ENCODE measurements around the gene STK32B. TPM values are rescaled to one million over a fixed set of nuclear protein-coding genes. Genes with fewer than 3 reads are reported as not detected.

STK32B gene
- total RNA-seq, 1 experiment from 2014 or later = 11.6 TPM

- in situ Hi-C loops (cut with HindIII; ENCODE audit: low pct_unique_long_range_greater_than_20kb, low sequenced_read_pairs) (no loop called here), intact Hi-C loops (cut with micrococcal nuclease; ENCODE audit: unreplicated experiment) (no loop called here)
- Histone ChIP-seq H3K36me3 (ENCODE audit: control insufficient read depth, insufficient read depth, low read length) (no peaks in the 10 kb centered on the region), H3K4me3 (ENCODE audit: low read depth in 2 of 2, low read length in 2 of 2) (no peak overlapping the region), H3K4me1 (ENCODE audit: control insufficient read depth, insufficient read depth, low read length) (peaks cover 4% of the 10 kb centered on the region), H3K27ac (ENCODE audit: low read length) (no peak overlapping the region), H3K27me3 (ENCODE audit: control insufficient read depth, insufficient read depth, low read length) (no peaks in the 10 kb centered on the region), H3K9me3 (ENCODE audit: control insufficient read depth, insufficient read depth, low read depth, low read length) (no peaks in the 10 kb centered on the region)
- no peak for TF ChIP-seq TCF7L2 (IDR thresholded peaks at IDR 0.05; ENCODE audit: low read depth, low read length)
- TF ChIP-seq, protein P1, sequence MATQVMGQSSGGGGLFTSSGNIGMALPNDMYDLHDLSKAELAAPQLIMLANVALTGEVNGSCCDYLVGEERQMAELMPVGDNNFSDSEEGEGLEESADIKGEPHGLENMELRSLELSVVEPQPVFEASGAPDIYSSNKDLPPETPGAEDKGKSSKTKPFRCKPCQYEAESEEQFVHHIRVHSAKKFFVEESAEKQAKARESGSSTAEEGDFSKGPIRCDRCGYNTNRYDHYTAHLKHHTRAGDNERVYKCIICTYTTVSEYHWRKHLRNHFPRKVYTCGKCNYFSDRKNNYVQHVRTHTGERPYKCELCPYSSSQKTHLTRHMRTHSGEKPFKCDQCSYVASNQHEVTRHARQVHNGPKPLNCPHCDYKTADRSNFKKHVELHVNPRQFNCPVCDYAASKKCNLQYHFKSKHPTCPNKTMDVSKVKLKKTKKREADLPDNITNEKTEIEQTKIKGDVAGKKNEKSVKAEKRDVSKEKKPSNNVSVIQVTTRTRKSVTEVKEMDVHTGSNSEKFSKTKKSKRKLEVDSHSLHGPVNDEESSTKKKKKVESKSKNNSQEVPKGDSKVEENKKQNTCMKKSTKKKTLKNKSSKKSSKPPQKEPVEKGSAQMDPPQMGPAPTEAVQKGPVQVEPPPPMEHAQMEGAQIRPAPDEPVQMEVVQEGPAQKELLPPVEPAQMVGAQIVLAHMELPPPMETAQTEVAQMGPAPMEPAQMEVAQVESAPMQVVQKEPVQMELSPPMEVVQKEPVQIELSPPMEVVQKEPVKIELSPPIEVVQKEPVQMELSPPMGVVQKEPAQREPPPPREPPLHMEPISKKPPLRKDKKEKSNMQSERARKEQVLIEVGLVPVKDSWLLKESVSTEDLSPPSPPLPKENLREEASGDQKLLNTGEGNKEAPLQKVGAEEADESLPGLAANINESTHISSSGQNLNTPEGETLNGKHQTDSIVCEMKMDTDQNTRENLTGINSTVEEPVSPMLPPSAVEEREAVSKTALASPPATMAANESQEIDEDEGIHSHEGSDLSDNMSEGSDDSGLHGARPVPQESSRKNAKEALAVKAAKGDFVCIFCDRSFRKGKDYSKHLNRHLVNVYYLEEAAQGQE (IDR thresholded peaks at IDR 0.05; ENCODE audit: insufficient read depth in 1 of 2, low read depth in 2 of 2, low read length in 1 of 2) = no peak
- no peak for TF ChIP-seq POLR2AphosphoS5 (IDR thresholded peaks at IDR 0.05; ENCODE audit: low read depth, low read length)
- TF ChIP-seq, protein P2, sequence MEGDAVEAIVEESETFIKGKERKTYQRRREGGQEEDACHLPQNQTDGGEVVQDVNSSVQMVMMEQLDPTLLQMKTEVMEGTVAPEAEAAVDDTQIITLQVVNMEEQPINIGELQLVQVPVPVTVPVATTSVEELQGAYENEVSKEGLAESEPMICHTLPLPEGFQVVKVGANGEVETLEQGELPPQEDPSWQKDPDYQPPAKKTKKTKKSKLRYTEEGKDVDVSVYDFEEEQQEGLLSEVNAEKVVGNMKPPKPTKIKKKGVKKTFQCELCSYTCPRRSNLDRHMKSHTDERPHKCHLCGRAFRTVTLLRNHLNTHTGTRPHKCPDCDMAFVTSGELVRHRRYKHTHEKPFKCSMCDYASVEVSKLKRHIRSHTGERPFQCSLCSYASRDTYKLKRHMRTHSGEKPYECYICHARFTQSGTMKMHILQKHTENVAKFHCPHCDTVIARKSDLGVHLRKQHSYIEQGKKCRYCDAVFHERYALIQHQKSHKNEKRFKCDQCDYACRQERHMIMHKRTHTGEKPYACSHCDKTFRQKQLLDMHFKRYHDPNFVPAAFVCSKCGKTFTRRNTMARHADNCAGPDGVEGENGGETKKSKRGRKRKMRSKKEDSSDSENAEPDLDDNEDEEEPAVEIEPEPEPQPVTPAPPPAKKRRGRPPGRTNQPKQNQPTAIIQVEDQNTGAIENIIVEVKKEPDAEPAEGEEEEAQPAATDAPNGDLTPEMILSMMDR (IDR thresholded peaks at IDR 0.05) = no peak
- TF ChIP-seq SIN3A (IDR thresholded peaks at IDR 0.05; ENCODE audit: borderline replicate concordance, insufficient read depth, low read depth, low read length) = no peak
- BruUV-seq (replicated peaks) = no TSS peak
- CTCF ChIA-PET = no interaction called here
- POLR2A ChIA-PET = no interaction called here
- DNase-seq (ENCODE audit: low read depth, low spot score) (no peak), ATAC-seq (no peak)
Measured at GRCh38 chr4:5048721-5049120, 2.6 kb upstream of the STK32B start.

DNA sequence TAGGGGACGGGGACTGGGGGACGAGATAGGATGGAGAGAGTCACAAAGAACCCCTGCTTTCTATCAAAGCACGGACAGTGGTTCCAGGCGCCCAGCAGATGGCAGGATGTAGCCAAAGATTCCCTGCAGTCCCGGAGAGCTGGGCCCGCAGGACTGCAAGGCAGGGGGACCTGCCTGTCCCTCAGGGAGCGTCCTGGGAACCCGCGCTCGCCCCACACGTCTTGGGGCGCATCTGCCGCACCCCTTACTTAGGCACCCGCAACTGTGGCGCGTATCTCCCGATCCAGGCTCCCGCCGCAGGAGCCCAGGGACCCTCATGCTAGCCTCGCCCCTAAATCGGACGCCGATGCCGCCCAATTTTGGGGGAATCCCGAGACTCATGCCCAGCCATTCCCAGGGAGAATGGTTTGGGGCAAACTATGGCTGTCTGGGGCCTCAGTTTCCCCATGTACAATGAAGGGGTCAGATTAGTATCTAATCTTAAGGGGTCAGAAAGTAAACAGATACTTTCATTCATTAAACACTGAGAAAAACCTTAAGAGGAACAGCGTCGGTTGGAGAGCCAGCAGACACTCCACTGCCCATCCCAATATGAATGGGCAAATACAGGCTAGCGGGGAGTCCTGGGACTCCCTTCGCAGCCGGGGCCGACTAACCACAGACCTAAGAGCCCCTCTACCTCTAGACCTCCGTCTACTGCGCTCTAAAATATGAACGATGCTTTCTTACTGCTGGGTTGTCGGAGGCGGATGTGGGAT is 581 bp upstream of the STK32B start:
- no peak for DNase-seq (ENCODE audit: low read depth, low spot score)
- Histone ChIP-seq H3K27me3 (ENCODE audit: control insufficient read depth, insufficient read depth, low read length) (no peaks in the 10 kb centered on the region), H3K36me3 (ENCODE audit: control insufficient read depth, insufficient read depth, low read length) (no peaks in the 10 kb centered on the region), H3K9me3 (ENCODE audit: control insufficient read depth, insufficient read depth, low read depth, low read length) (no peaks in the 10 kb centered on the region), H3K4me1 (ENCODE audit: control insufficient read depth, insufficient read depth, low read length) (peaks cover 4% of the 10 kb centered on the region), H3K4me3 (ENCODE audit: low read depth in 2 of 2, low read length in 2 of 2) (peak overlapping the region; percentile 51 to 84), H3K27ac (ENCODE audit: low read length) (peak overlapping the region; percentile 51)
- TF ChIP-seq SIN3A (IDR thresholded peaks at IDR 0.05; ENCODE audit: borderline replicate concordance, insufficient read depth, low read depth, low read length) (no peak), POLR2AphosphoS5 (IDR thresholded peaks at IDR 0.05; ENCODE audit: low read depth, low read length) (no peak)
- TF ChIP-seq, protein P2 (IDR thresholded peaks at IDR 0.05) = peak; percentile 80
- intact Hi-C loops (cut with micrococcal nuclease; ENCODE audit: unreplicated experiment) = loop anchor here (1.0 to 10.0 kb wide), 4 partner anchors 92 to 742 kb away; no protein-coding TSS in a partner anchor
- no TSS peak for BruUV-seq (replicated peaks)
- ChIA-PET POLR2A (no interaction called here), CTCF (interaction anchor here (1.5 kb wide), 1 partner anchor 762 kb away, joined by 5 read pairs; no protein-coding TSS in a partner anchor)
- in situ Hi-C loops (cut with HindIII; ENCODE audit: low pct_unique_long_range_greater_than_20kb, low sequenced_read_pairs) = no loop called here
- peak; percentile 82 for ATAC-seq

Data from Panc1 (cell line).